ENCODE data around the gene ADAMTSL1.
A peak's percentile ranks its signal among the peaks of the same experiment; 100 is the strongest.

ADAMTSL1 gene

GRCh38 chr9:18493451-18493993, 19.6 kb downstream of the ADAMTSL1 start:
- TF ChIP-seq CTCF (conservative IDR thresholded peaks at IDR 0.05; ENCODE audit: control insufficient read depth, insufficient read depth, low read depth, low read length): no peak
- no peak overlapping the region for H3K4me3 ChIP-seq (ENCODE audit: control insufficient read depth, low read depth, low read length)
- peak; percentile 92 for DNase-seq (ENCODE audit: low read depth)

GRCh38 chr9:18495065-18495464, 21.1 kb downstream of the ADAMTSL1 start:
- no peak for TF ChIP-seq CTCF (conservative IDR thresholded peaks at IDR 0.05; ENCODE audit: control insufficient read depth, insufficient read depth, low read depth, low read length)
- no peak for DNase-seq (ENCODE audit: low read depth)

GRCh38 chr9:18496256-18497000, 22.5 kb downstream of the ADAMTSL1 start:
- no peak overlapping the region for H3K4me3 ChIP-seq (ENCODE audit: control insufficient read depth, low read depth, low read length)
- DNase-seq (ENCODE audit: low read depth): no peak
- TF ChIP-seq CTCF (conservative IDR thresholded peaks at IDR 0.05; ENCODE audit: control insufficient read depth, insufficient read depth, low read depth, low read length): no peak

More at GRCh38 chr9:18495065-18495464, 21.1 kb downstream of the ADAMTSL1 start:
- H3K4me3 ChIP-seq (ENCODE audit: control insufficient read depth, low read depth, low read length): no peak overlapping the region

GRCh38 chr9:18499062-18499461, 25.1 kb downstream of the ADAMTSL1 start:
- DNase-seq (ENCODE audit: low read depth): no peak
- H3K4me3 ChIP-seq (ENCODE audit: control insufficient read depth, low read depth, low read length): no peak overlapping the region
- no peak for TF ChIP-seq CTCF (conservative IDR thresholded peaks at IDR 0.05; ENCODE audit: control insufficient read depth, insufficient read depth, low read depth, low read length)

GRCh38 chr9:18499980-18500379, 26.0 kb downstream of the ADAMTSL1 start:
- no peak for DNase-seq (ENCODE audit: low read depth)
- no peak overlapping the region for H3K4me3 ChIP-seq (ENCODE audit: control insufficient read depth, low read depth, low read length)
- no peak for TF ChIP-seq CTCF (conservative IDR thresholded peaks at IDR 0.05; ENCODE audit: control insufficient read depth, insufficient read depth, low read depth, low read length)

- no peak overlapping the region for H3K4me3 ChIP-seq (ENCODE audit: control insufficient read depth, low read depth, low read length)
- no peak for TF ChIP-seq CTCF (conservative IDR thresholded peaks at IDR 0.05; ENCODE audit: control insufficient read depth, insufficient read depth, low read depth, low read length)
- DNase-seq (ENCODE audit: low read depth): no peak
Measured at GRCh38 chr9:18500451-18500850, 26.5 kb downstream of the ADAMTSL1 start.
